Measurements from ENCODE around the gene DSCAM. TPM values are rescaled to one million over a fixed set of nuclear protein-coding genes. Genes with fewer than 3 reads are reported as not detected.

The DSCAM gene
- total and polyA plus RNA-seq, 3 donors from 2014 or later = 0.70 to 2.3 (median 2.0) TPM

GRCh38 chr21:40395732-40396131 lies 451.2 kb downstream of the DSCAM start:
- Histone ChIP-seq H3K27ac (no peak overlapping the region), H3K36me3 (ENCODE audit: low read depth, missing control alignments) (no peaks in the 10 kb centered on the region), H3K4me1 (no peaks in the 10 kb centered on the region), H3K4me3 (no peak overlapping the region), H3K27me3 (no peaks in the 10 kb centered on the region), H3K9me3 (no peaks in the 10 kb centered on the region)
- no peak for DNase-seq
- 88 to 92% methylated on average over 7 of the region's 7 CpGs for WGBS, 2 donors
- intact Hi-C loops (cut with DNase I; ENCODE audit: low total_unique reads) = no loop called here
- no peak for TF ChIP-seq CTCF (IDR thresholded peaks at IDR 0.05)
- TF ChIP-seq POLR2A (IDR thresholded peaks at IDR 0.05) = no peak

GRCh38 chr21:40393066-40393465 lies 453.9 kb downstream of the DSCAM start:
- Histone ChIP-seq H3K9me3 (no peaks in the 10 kb centered on the region), H3K4me3 (no peak overlapping the region), H3K4me1 (no peaks in the 10 kb centered on the region), H3K27ac (no peak overlapping the region), H3K27me3 (no peaks in the 10 kb centered on the region), H3K36me3 (ENCODE audit: low read depth, missing control alignments) (no peaks in the 10 kb centered on the region)
- 77 to 85% methylated on average over 5 of the region's 5 CpGs for WGBS, 2 donors
- intact Hi-C loops (cut with DNase I; ENCODE audit: low total_unique reads) = no loop called here
- TF ChIP-seq POLR2A (IDR thresholded peaks at IDR 0.05) (no peak), CTCF (IDR thresholded peaks at IDR 0.05) (no peak)
- DNase-seq = no peak

- Histone ChIP-seq H3K4me3 (no peak overlapping the region), H3K4me1 (no peaks in the 10 kb centered on the region), H3K27ac (no peak overlapping the region), H3K36me3 (ENCODE audit: low read depth, missing control alignments) (no peaks in the 10 kb centered on the region), H3K27me3 (no peaks in the 10 kb centered on the region), H3K9me3 (no peaks in the 10 kb centered on the region)
- intact Hi-C loops (cut with DNase I; ENCODE audit: low total_unique reads) = no loop called here
- WGBS, 2 donors = 58 to 65% methylated on average over 6 of the region's 6 CpGs
- DNase-seq = no peak
- TF ChIP-seq POLR2A (IDR thresholded peaks at IDR 0.05) (no peak), CTCF (IDR thresholded peaks at IDR 0.05) (no peak)
Observed at GRCh38 chr21:40388046-40388445, 458.9 kb downstream of the DSCAM start.

- no peaks in the 10 kb centered on the region for H3K36me3 ChIP-seq (ENCODE audit: low read depth, missing control alignments)
Observed at GRCh38 chr21:40386981-40387747, 459.8 kb downstream of the DSCAM start.

More at GRCh38 chr21:40386981-40387747, 459.8 kb downstream of the DSCAM start:
- intact Hi-C loops (cut with DNase I; ENCODE audit: low total_unique reads) = no loop called here
- TF ChIP-seq CTCF (IDR thresholded peaks at IDR 0.05) (no peak), POLR2A (IDR thresholded peaks at IDR 0.05) (no peak)
- Histone ChIP-seq H3K4me1 (no peaks in the 10 kb centered on the region), H3K9me3 (no peaks in the 10 kb centered on the region), H3K27me3 (no peaks in the 10 kb centered on the region), H3K4me3 (no peak overlapping the region), H3K27ac (no peak overlapping the region)
- WGBS, 2 donors = 62 to 70% methylated on average over 2 of the region's 2 CpGs
- no peak for DNase-seq
